GM21447 (cell line): ENCODE results near the gene TDRD12.
"Not testable (repeated sequence)": the region's sequence is repeated elsewhere in the genome, so short reads cannot be mapped to it uniquely, and the experiment has no call there.

Experiments used
- ATAC-seq: cut with Tn5 transposase; IDR thresholded peaks from one replicate; pipeline ENCODE4 v1.9.1; 2021; ENCODE audit not compliant: unreplicated experiment

TDRD12 gene

GRCh38 chr19:32865326-32865725 is 145.8 kb downstream of the TDRD12 start:
- no peak for ATAC-seq

- ATAC-seq, result no peak
These were observed 146.5 kb downstream of the TDRD12 start for GRCh38 chr19:32866061-32866460.

- no peak for ATAC-seq
These were observed 147.1 kb downstream of the TDRD12 start for GRCh38 chr19:32866564-32867265.

GRCh38 chr19:32867436-32867835 is 147.9 kb downstream of the TDRD12 start:
- ATAC-seq, result not testable (repeated sequence)

GRCh38 chr19:32868206-32868950 is 148.8 kb downstream of the TDRD12 start:
- ATAC-seq, result no peak

- no peak for ATAC-seq
These were observed 149.9 kb downstream of the TDRD12 start, which contains the start of gene SLC7A9 for GRCh38 chr19:32869369-32869965. SLC7A9 (minus strand) TSS chr19:32869767; CDS start chr19:32868534, 1,233 bp downstream.

- no peak for ATAC-seq
These were observed 150.5 kb downstream of the TDRD12 start for GRCh38 chr19:32869966-32870573.

- ATAC-seq, result no peak
These were observed 151.4 kb downstream of the TDRD12 start for GRCh38 chr19:32870981-32871451.

GRCh38 chr19:32872391-32872790 is 152.8 kb downstream of the TDRD12 start:
- ATAC-seq, result no peak

- ATAC-seq, result no peak
These were observed 153.8 kb downstream of the TDRD12 start for GRCh38 chr19:32873247-32873959.

- no peak for ATAC-seq
These were observed 155.0 kb downstream of the TDRD12 start for GRCh38 chr19:32874605-32875004.

GRCh38 chr19:32875428-32875827 is 155.9 kb downstream of the TDRD12 start:
- ATAC-seq, result no peak

GRCh38 chr19:32876236-32876918 is 156.8 kb downstream of the TDRD12 start:
- ATAC-seq, result no peak

- no peak for ATAC-seq
These were observed 157.3 kb downstream of the TDRD12 start for GRCh38 chr19:32876919-32877285.
